ENCODE measurements around the gene MAPK10.

- TF ChIP-seq, protein P1, sequence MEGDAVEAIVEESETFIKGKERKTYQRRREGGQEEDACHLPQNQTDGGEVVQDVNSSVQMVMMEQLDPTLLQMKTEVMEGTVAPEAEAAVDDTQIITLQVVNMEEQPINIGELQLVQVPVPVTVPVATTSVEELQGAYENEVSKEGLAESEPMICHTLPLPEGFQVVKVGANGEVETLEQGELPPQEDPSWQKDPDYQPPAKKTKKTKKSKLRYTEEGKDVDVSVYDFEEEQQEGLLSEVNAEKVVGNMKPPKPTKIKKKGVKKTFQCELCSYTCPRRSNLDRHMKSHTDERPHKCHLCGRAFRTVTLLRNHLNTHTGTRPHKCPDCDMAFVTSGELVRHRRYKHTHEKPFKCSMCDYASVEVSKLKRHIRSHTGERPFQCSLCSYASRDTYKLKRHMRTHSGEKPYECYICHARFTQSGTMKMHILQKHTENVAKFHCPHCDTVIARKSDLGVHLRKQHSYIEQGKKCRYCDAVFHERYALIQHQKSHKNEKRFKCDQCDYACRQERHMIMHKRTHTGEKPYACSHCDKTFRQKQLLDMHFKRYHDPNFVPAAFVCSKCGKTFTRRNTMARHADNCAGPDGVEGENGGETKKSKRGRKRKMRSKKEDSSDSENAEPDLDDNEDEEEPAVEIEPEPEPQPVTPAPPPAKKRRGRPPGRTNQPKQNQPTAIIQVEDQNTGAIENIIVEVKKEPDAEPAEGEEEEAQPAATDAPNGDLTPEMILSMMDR (IDR thresholded peaks at IDR 0.05): no peak
- TF ChIP-seq POLR2A (IDR thresholded peaks at IDR 0.05): no peak
- TF ChIP-seq POLR2AphosphoS5 (IDR thresholded peaks at IDR 0.05): no peak
- no peak for TF ChIP-seq EP300 (IDR thresholded peaks at IDR 0.05; ENCODE audit: low read depth)
Measured at GRCh38 chr4:86381431-86381830, 21.6 kb upstream of the MAPK10 start.
